Gastroesophageal sphincter (tissue), 3 donors: ENCODE results near the gene GLIPR1L2.

Experiments
- CTCF ChIP-seq, 4 experiments: fragments of 200-600 bp in 2 of 4; fragments of 450-650 bp in 2 of 4; sonication (generic) in 1 of 4; IDR thresholded peaks; one replicate each; pipeline ENCODE4 v1.5.1; 2017 to 2019; ENCODE audit warnings: antibody characterized with exemption in 4 of 4, mild to moderate bottlenecking in 2 of 4, moderate library complexity in 2 of 4
- EP300 ChIP-seq: sonication (generic); formaldehyde crosslinking; IDR thresholded peaks from one replicate; pipeline ENCODE4 v1.6.1; 2017; ENCODE audit warnings: antibody characterized with exemption, mild to moderate bottlenecking
- POLR2A ChIP-seq, 2 donors: fragments of 450-650 bp; IDR thresholded peaks; one replicate each; pipeline ENCODE4 v1.6.1; 2017; ENCODE audit warnings: antibody characterized with exemption in 2 of 2, mild to moderate bottlenecking in 2 of 2, moderate library complexity in 1 of 2

GRCh38 chr12:75480469-75480949 lies 89.6 kb downstream of the GLIPR1L2 start, which contains the start of gene GLIPR1:
- TF ChIP-seq CTCF (IDR thresholded peaks at IDR 0.05) (no peak), POLR2A (IDR thresholded peaks at IDR 0.05) (peak; percentile 58 to 65), EP300 (no peak)
